HG02852 (cell line): ENCODE measurements around the gene MAGI2.
"Not testable (repeated sequence)": the region's sequence is repeated elsewhere in the genome, so short reads cannot be mapped to it uniquely, and the experiment has no call there.

Experiments
- ATAC-seq: cut with Tn5 transposase; IDR thresholded peaks from one replicate; pipeline ENCODE4 v1.9.1; 2021; ENCODE audit warnings: mild to moderate bottlenecking, moderate library complexity; ENCODE audit not compliant: unreplicated experiment

MAGI2 gene

GRCh38 chr7:78514634-78515033 lies 938.8 kb downstream of the MAGI2 start:
- ATAC-seq = no peak

DNA sequence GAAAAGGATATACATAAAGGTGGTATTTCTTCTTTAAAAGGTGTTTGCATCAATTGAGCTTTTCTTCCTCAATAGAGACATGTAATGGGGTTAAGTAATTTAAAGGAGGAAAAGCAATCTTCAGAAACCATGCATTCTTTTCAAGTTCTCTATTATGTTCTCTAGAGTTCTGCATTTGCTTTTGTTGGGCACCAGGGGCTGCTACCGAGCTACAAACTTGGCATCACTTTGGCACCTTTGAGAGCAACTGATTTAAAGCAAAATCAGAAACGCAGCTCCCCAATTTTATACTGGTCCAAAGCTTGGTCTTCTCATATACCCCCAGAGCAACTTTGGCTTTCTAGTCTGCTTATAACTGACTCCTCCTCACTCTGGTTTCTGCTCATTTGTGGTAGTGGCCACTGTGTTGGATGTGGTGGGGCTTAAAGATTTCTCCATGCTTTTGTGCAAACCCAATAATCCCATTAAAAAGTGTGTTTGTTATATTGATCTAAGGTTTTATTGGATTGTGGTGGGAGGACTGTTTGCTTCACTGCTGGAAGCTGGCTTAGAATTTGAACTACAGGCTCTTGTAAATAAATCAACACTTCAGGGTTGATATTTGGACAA lies 942.8 kb downstream of the MAGI2 start:
- peak; percentile 79 for ATAC-seq

- ATAC-seq = not testable (repeated sequence)
These were observed 950.2 kb downstream of the MAGI2 start for GRCh38 chr7:78503301-78503700.

DNA sequence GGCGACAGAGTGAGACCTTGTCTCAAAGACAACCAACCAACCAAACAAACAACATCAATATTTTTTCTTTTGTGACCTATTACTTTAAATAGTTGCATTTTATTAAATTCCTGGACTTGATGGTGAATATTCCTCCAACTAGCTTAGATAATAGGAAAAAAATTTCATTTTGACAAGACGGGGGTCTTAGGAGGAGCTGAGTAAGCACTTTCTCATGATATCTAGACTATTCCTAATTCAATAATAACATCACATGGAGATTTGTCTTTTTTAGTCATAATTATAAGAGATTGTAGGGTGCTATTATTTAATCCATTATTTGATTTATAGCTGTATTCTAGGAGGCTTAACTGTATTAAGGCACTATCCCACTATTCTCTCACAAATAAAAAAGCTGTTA lies 952.4 kb downstream of the MAGI2 start:
- ATAC-seq = no peak

- no peak for ATAC-seq
These were observed 953.5 kb downstream of the MAGI2 start for GRCh38 chr7:78499971-78500370.

DNA sequence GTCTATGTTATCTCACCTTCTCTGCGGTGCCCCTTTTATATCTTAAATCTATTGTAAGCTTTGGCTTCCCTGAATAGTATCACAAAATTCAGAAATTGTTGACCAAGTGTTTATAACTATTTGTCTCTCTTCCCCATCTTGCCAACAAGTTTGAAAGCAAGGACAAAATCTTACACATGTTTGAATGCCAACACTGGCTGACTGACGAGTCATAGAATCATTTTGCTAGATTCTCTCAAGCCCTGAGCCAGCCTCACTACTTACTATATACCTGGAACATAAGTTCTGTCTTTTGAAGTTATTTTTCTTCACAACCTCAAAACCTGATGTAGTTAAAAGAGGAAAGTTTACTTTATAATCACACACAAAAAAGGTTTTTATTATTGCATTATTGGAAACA lies 954.2 kb downstream of the MAGI2 start:
- no peak for ATAC-seq

GRCh38 chr7:78497728-78498427 lies 955.6 kb downstream of the MAGI2 start:
- ATAC-seq = no peak

DNA sequence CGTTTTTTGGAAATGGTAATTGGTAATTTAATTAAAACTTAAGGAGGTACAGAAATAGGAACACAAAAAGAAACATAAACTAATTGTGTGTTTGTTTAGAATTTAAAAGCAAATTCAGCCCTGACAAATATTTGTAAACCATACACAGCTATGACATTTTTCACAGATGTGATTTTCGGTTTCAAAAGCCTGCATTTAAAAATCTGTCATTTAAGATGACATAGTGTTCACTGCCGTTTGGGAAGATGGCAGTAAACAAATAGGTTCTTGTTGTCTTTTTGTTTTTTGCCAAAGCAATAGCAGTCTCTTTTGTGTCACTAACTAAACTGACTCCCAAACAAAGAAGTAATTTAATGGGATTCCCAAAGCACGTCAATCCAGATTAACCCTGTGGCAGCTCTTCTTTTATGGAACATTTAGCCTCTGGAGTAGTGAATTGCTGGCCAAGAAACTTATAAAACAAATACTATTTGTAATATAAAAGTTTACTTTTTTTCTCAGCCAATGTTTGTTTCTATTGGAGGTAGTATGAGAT lies 957.3 kb downstream of the MAGI2 start:
- ATAC-seq = no peak

DNA sequence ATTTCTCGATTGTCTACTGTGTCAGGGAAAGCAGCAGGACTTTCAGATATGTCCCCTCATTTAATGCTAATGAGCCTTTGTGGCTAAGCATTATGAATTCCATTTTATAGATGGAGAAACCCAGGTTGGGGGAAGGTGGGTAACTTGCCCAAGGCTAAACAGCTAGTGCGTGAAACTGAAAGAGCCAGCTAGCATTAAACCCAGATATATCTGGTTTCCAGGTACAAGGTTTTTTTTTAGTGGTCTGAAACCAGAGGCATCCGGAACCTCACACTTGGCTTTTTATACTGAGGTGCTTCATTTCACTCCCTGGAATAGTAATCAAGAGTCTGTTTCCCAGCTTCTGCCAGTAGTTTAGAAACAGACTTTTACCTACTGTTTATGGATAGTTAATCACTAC lies 960.1 kb downstream of the MAGI2 start:
- ATAC-seq = no peak

GRCh38 chr7:78492146-78492545 lies 961.3 kb downstream of the MAGI2 start:
- ATAC-seq = no peak

GRCh38 chr7:78490524-78490923 lies 962.9 kb downstream of the MAGI2 start:
- no peak for ATAC-seq

DNA sequence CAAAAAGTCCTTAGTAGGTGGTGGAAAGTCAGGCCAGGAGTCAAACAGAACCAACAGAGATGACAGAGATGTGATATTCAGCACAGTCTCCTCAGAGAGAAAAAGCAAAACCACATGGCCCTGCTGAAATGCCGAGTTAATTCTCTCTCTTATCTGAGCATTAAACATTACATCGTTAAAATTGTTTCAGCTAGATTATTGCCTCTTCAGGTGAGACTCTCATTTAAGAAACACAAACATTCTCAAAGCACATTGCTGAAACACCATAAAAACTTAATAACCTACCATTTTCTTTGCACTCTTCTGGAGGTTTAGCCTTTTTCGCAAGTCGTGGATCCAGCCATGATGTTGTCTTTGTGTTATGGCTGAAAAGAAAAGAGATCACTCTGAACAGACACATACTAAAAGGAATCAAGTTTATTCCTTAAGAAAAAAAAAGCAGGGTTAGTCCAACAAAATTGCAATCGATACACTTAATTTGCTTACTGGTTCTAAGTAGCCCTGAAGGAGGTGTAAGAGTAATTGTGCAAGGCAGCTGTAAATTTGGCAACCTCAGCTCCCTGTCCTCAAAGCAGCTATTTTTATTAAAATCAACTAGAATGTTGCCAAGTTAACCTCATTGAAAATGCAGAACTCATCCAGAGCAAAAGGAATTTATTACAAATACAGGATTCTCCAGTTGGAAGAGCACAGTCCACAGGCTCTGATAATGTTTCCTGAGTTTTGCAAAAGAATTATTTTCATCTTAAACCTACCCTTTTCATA lies 963.8 kb downstream of the MAGI2 start:
- no peak for ATAC-seq

DNA sequence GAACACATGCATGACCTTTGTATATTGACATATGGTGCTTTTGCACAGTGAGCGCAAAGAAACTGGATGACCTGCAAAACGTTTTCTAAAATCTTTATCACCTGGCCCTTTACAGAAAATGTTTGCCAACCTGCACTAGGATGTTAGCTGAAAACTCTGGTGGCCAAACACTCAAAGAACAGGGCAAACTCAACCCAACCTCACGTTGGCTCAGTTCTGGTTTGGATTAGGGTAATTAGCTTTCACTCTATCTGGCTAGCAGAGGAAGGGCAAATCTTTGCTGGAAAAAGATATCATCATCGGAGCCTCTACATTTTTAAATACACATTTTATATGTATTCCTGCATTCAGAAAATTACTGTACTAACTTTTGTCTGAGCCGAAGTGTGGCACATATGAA lies 966.0 kb downstream of the MAGI2 start:
- ATAC-seq = no peak

DNA sequence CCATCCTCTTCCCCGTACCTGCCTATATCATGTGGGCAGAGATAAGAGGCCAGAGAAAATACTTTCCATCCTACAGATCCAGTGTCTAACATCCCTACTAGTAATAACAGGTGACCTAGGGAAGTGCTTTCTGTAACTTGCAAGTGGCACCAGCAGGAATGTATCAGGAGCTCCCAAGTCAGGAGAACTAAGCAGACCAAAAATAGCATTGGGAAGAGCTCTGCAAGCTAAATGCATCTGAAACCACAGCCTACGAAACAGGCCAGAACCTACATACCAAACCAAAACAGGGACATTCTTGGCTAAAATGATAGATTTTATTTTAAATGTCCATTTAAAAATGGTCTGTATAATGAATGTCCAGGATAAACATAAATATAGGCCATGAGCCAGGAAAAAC lies 974.1 kb downstream of the MAGI2 start:
- ATAC-seq = no peak

DNA sequence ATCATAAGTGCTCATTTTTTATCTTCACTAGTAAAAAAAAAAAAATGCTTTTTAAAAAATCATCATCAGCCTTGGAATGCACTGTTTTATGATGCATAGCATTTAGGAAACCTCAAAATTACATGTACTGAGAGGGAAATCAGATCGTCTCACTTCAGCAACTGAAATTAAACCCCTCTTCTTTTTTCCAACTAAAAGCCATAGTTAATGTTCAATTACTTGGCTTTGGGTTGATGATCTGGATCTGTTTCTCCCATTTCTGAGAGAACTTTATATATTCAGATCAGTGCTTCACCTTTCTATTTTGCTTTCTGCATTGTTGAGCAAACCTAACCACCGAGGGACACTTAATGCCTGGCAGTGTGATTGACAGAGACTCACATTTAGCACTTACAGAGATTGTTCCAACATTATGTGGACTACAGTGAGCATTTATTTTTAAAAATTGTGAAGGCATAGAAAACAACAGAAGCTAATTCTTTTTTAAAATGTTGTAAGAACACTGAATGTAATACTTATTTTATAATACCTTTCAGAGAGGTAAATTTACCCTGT lies 976.5 kb downstream of the MAGI2 start:
- ATAC-seq = no peak

GRCh38 chr7:78473571-78474301 lies 979.7 kb downstream of the MAGI2 start:
- no peak for ATAC-seq

GRCh38 chr7:78473021-78473420 lies 980.4 kb downstream of the MAGI2 start:
- no peak for ATAC-seq

GRCh38 chr7:78472519-78472918 lies 980.9 kb downstream of the MAGI2 start:
- no peak for ATAC-seq

DNA sequence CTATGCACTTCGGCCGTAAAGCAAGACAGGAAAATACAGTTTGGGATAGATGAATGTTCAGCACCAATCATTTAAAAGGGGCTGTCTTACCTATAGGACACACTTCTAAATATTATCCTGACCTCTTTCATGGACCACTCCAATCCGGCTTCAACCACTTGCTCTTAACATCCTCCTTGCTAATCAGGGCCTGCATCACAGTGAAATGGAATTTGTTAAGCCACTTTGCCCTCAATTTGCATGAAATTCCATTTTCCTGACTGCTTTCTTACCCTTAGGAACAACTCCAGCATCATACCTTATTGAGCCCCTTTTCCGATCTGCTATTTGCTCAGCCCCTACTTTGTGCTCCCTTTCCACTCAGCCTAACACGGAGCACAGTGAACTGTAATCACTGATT lies 987.6 kb downstream of the MAGI2 start:
- ATAC-seq = no peak

DNA sequence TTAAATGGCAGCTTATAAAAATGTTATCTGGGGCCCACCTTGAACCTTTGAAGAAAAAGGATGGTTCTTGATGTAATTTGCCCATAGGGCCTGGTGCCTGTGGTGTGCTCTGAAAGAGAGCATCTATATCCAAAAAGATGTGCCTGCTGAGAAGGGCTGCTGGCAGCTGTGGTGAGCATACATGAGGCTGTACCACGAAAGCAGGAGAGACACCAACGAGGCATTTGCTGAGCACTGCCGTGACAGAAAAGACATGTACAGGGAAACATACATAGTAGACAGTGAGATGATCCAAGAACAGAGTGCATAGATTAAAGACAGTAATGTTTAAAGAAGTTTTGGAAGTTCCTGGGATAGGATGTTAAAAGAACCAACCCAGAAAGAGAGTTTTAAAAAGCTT lies 990.4 kb downstream of the MAGI2 start:
- ATAC-seq = no peak

DNA sequence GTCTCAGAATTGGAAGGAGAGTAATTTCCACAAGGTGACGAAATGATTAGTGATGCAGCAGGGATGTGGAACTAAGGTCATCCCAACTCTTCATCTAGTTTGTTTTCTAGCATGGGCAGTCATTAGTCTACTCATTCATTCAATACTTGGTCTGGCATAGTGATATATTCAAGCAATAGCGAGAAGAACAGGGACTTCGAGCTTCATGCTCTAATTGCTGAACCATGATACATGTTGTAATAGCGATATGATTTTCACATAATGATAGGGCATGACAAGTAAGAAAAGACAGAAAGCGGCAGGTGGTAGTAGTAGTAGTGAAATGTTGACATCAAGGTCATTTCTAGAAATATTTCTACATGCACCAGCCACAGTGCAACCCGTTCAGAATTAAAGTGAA lies 1002.8 kb downstream of the MAGI2 start:
- no peak for ATAC-seq
